GM15510 (cell line): ENCODE results near the gene POFUT2.

Experiments used
- POLR2A ChIP-seq: IDR thresholded peaks from 3 replicates; pipeline ENCODE4 v1.6.1; 2011; ENCODE audit warnings: borderline replicate concordance; ENCODE audit not compliant: insufficient read length; ENCODE audit errors: extremely low read depth

The POFUT2 gene

DNA sequence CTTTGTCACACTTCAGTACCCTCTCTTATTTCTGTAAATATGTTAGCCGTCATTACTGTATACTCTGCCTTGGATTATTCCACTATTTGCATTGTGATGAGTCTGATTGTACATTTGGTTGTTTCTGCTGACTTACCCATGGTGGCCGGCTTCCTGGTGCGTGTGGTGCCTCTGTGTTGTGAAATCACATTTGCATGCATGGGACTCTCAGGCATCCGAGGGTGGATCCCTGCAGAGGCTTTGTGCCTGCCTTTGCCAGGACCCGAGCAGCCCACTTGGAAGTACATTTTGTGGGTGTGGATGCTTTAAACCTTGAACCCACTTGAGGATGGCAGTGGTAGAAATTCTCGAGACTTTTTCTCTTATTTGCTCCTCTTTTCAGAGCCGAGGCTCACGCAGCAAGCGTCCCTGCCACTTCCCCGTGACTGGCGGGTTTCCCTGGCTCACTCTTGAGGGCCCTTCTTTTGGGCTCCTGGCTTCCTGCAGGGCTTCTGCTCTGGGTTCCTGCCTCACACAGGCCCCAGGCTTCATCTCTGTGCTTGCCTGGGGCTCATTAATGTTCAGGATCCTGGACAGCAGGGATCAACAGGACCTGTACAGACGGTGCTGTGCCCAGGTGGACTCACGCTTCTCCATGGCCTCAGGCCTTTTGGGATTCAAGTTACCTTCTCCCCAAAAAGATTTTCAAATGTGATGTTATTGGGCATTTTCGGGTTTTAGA lies 36.6 kb downstream of the POFUT2 start:
- no peak for TF ChIP-seq POLR2A

DNA sequence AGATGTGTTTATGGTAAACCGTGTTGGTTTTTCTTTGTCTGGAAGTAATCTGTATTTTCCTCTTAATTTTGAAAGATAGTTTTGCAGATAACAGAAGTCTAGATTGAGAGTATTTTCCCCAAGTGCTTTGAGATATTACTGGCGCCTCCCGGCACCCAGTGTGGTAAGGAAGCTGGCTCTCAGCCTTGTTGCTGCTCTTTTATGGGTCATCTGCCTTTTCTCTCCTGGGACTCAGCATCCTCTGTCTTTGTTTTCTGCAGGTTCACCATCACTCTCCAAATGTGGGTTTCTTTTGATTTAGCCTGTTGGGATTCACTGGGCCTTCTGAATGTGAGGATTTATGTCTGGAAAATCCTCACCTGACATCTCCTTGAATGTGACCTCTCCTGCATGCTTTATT lies 37.4 kb downstream of the POFUT2 start:
- TF ChIP-seq POLR2A: no peak

DNA sequence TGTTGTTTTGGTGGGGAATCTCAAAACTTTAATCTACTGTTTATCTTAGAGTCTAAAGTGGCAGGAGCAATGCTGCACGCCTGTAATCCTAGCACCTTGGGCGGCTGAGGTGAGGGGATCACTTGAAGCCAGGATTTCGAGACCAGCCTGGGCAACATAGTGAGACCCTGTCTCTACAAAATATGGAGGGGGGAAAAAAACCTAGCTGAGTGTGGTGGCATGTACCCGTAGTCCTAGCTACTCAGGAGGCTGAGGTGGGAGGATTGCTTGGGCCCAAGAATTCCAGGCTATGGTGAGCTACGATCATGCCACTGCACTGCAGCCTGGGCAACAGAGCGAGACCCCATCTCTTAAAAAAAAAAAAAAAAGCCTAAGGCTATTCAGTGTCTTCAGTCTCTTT lies 38.1 kb downstream of the POFUT2 start:
- TF ChIP-seq POLR2A: no peak

DNA sequence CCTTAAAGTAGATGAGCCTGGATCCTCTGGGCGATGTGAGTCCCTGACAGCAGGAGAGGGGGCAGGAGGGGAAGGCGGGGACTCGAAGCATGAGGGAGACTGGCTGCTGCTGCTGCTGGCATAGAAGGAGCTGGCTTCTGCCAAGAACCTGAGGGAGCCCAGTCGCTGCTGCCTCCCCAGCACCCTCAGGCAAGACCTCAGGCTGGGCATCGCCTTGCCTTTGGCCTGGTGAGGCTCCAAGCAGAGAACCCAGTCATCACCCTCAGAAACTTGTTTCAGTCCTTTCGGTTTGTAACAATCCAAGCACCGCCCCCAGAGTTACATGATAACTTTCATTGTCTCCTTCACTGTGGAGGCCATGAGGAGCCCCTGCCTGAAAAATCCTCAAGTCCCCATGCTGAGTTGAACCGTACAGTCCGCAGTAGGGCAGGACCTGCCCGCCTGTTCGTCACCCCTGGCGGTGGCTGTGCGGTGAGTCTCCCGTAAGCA lies 38.8 kb downstream of the POFUT2 start:
- no peak for TF ChIP-seq POLR2A

DNA sequence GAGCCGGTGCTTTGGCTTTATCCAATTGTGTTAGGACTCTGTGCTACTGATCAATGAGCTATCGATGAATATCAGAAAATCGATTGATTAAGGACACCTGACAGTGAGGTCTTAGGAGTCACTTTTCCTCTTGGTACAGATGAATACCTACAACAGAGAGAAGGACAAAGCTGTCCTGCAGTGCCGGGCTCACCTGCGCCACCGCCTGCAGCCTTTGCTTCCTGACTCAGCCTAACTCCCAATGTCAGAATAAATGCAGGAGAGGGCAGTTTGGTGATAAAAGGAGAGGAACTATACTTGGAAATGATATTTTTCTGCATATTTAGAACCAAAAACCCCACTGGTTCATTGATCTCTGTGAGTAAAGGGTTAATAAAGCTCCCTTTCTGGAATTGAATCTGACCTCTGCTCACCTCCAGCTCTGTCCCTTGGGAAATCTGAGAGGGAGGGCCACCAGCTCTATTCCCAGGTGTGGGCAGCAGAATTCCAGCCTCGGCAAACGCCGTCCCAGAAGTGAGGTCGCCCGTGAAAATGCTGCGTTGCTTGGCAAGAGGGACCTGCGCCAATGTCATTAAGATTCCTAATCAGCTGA lies 39.3 kb downstream of the POFUT2 start:
- TF ChIP-seq POLR2A: no peak

DNA sequence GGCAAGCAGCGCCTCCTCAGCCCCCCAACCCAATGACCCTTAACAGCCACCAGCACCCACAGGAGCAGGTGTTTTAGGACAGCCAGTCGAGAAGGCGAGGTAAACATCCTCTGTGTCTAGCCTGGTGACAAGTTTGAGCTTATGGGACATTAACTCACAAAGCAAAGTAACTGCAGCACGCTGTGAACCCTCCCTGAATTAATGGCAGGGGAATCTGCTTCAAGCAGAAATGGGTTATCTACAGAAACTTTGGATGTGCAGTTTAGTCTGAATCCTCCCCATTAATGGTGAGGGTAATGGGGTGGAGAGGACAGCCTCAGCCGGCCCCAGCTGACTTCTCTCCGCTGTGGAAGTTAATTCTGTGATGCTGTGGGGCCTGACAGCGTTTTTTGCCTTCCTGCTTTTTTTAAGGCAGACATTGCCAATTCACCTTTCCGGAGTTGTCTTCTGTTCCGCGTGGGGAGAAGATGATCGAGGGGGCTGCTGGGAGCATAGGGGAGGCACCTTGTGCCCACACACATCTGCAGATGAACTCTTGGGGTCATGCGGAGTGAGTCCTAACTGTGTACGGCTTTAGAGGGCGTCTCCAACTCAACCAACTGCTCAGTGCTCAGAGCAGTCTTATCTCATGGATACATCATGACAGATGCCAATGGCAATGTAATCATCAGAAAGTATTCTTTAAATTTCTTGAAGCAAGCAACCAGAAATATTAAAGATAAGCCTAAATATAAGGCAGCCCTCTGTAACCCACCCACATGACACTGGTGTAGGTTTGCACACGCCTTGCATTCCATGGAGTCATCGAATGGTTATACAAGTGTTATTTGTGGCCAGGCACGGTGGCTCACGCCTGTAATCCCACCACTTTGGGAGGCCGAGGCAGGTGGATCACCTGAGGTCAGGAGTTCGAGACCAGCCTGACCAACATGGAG lies 41.0 kb downstream of the POFUT2 start:
- no peak for TF ChIP-seq POLR2A

DNA sequence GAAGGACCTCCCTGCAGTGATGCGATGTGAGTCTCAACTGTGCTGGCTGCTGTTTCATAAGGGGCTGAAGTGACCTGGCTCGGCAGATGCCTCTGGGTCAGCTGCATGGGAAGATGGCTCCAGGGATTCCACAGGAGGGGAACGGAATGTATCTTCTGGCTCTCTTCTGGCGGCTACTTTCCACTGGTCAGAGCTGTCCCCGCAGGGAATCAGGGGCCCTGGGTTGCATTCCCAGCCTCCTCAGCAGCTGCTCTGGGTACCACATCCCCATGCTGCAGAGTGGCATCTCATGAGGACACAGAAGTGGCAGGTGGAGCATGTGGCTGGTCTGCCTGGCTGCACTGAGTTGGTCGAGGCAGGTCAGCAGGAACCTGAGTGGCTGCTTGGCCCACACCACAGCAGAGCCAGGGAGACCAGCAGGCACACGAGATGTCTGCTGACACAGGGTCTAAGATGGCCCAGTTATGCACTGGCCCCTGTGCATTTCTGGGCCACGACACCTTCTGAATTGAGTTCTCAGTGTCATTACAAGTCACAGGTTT lies 42.8 kb downstream of the POFUT2 start:
- no peak for TF ChIP-seq POLR2A

DNA sequence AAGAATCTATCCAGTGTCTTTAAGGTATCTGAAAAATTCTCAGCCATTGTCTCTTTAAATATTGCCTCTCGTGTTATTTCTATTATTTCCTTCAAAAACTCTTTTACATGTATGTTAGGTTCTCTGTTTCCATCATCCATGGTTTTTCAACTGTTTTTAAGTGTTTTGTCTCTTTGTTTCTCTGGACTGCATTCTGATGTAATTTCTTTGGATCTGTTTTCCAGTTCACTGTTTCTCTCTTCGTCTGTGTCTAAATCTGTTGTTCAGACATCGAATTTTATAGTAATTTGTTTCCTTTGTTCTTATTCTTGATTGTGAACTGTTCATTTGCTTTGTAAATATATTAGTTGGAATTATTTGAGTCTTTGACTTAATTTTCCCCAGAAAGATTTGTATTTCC lies 44.1 kb downstream of the POFUT2 start:
- no peak for TF ChIP-seq POLR2A

DNA sequence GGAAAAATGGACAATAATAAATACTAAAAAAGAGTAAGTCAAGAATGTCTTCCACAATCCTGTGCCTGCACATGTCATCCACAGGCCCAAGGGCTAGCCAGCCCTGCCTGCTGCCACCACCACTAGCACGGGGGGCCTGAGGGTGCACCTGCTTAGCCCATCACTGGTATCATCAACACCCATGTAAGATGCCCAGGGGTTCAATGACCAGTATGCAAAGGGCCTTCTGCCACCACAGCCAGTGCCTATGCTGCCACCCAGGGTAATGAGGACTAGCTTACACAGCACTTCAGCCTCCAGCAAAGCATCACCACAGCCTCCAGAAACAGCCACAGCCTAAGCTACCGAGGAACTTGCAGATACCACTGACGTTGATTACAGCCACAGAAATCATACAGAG lies 46.3 kb downstream of the POFUT2 start:
- no peak for TF ChIP-seq POLR2A

DNA sequence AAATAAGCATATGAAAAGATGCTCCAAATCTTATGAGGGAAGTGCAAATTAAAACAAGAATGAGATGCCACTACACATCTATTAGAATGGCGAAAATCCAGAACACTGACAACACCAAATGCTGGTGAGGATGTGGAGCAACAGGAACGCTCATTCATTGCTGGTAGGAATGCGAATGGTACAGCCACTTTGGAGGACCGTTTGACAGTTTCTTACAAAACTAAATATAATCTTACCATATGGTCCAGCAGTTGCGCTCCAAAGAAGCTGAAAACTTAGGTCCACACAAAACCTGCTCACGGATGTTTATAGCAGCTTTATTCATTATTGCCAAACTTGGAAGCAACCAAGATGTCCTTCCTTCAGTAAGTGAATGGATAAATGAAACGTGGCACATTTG lies 50.3 kb downstream of the POFUT2 start:
- no peak for TF ChIP-seq POLR2A

DNA sequence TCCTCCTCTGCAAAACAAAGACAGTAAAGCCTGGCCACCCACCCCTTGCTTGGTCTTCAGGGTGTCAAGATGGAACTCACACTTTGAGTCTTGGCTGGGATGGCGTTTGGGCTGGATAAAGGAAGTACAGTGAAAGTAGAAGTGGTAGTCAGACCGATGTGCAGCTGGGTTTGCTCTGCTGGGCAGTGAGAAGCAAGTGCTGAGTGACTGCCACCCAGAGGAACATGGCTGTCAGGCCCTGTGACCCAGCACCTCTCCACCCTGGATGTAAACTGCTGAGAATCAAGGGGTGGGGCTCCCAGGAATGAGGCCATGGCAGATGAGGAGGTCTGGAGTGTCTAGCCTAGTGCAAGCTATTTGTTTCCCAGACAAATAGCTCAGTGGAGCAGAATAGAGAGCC lies 51.2 kb downstream of the POFUT2 start:
- TF ChIP-seq POLR2A: no peak

DNA sequence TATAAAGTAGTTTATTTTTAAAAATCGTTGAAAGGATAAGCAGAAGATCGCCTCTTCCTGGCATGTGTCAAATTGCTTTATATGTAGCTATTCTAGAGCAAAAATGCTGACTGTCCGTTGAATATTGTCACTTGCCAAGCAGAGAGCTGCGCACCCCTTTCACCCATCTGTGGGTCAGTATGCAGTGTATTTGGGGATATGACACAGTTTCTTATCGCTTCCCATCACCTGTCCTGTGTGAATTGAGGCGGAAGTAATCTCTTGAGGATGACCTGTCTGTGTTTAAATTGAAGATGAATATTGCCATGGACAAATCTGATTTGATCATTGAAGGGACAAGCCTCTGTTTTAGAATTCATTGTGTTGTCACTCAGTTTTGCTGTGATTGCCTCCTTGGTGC lies 52.2 kb downstream of the POFUT2 start:
- TF ChIP-seq POLR2A: no peak

DNA sequence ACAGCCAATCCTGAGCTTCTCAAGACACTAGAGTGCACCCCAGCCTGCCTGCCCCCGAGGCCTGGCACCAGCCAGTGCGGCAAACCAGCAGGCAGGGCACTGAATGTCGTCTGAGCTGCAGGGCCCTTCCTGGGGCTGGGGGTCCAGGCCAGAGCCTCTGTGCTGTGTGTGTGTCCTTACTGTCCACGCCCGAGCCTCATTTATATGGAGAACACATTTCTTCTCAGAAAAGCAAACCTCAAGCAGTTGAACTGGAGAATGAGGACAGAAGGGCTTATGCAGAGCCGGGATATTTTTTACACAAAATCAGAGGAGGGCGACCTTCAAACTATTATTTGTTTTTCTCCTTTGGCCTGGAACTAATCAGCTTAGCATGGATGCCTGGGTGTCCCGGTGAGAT lies 52.7 kb downstream of the POFUT2 start:
- no peak for TF ChIP-seq POLR2A

DNA sequence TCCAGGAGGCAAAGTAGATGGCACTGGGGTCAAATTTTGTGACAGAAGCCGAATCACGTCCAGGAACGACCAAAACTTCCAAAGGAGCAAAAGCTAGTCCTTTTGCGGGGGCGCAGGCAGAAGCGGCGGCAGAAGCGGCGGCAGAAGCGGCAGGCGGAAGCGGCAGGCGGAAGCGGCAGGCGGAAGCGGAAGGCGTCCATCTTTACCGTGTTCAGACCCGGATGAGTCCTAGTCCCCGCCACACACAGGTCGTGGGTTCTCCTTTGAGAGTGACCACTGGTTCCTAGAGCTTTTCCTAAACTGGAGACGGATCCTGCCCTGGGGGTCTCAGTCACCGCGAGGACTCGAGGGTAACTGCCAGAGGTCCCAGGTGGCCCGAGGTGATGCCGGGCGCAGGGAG lies 53.6 kb downstream of the POFUT2 start:
- no peak for TF ChIP-seq POLR2A

DNA sequence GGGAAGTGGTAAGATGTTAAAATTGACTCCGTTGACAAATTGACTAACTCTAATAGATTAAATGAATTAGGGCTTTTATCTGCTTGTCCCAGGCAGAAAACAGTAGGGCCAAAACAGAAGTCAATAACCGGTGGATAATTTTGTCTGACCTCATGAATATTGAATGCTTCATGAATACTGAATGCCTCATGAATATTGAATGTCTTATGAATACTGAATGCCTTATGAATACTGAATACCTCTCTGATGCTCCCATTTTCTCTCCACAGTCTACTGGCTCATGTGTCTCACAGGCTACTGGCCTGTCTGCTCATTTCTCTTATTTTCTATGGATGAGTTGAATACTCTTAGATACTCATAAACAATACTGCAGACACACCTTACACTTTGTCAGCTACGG lies 56.0 kb downstream of the POFUT2 start:
- no peak for TF ChIP-seq POLR2A
